NCI-H446 treated with DMSO at 0.1 percent for 48 hours (cell line): ENCODE measurements around the gene PMS1.
"Not testable (repeated sequence)": the region's sequence is repeated elsewhere in the genome, so short reads cannot be mapped to it uniquely, and the experiment has no call there.

Experiments
- DNase-seq: peaks from one replicate; lab custom pipeline; 2025; lab: John Stamatoyannopoulos, UW

The PMS1 gene

DNA sequence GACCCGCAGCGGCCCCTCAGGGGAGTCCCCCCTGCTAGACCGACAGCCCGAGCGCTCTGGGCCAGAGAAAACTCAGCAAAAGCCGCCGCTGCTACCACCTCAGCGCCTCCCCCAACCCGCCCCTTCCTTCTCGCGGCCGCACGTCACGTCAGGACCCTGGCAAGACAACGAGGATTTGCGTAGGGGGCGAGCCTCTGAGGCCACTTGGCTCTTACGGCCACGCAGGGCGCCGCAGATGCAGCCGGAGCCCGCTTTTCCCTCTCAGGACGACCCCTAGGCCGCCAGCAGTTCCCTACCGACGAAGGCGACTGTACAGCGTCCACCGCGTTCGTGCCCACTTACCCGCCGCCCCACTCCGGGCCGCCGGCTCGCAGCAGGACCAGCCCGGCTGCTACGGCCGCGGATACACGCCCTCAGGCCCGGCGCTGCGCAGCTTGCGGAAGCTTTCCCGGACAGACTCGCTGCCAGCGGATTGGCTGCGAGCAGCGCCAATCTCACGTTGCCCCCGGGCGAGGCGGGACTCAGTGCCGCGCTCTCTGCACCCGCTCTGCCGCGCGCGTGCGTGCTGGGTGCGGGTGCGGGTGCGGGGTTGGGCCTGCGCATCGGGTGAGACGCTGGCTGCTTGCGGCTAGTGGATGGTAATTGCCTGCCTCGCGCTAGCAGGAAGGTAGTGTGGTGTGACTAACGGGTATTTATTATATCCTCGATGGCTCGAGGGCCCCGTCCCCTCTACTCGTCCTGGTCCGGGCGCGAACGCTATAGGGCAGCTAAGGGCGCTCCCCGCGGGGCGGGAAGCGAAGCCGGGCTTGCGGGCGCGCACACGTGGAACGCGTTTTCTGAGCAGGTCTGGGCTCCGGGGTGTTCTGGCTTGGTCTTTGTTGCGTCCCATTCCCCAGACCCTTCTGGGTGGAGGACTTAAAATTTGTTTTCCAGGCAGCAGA lies at the start of gene PMS1, which contains the start of gene ORMDL1:
Gene PMS1 (plus strand): TSS at position 524 of the 941 bp plus-strand sequence. CDS start 7,360 bp downstream, outside the sequence.
Gene ORMDL1 (minus strand): TSS at position 413 of the 941 bp plus-strand sequence. CDS start 1,744 bp downstream, outside the sequence.
- DNase-seq: peak; percentile 90

DNA sequence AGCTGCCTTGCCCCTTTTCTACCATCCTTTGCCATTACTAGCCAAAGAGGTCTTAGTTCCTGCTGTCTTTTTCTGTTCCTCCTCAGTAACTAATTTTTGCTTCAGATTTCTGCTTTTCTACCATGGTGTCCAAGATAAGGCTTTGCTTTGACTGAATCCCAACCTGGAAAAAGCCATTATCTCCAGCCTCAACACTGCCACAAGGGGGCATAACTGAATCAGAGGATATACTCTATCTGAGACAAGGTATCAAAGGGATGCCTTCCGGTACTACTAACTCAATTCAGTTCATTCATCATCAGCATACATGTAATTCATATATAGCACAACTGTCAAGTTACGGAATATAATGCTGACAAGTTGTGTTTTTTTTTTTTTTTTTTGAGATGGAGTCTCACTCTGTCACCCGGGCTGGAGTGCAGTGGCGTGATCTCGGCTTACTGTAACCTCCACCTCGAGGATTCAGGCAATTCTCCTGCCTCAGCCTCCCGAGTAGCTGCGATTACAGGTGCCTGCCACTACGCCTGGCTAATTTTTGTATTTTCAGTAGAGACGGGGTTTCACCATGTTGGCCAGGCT lies 33.1 kb upstream of the PMS1 start:
- no peak for DNase-seq

DNA sequence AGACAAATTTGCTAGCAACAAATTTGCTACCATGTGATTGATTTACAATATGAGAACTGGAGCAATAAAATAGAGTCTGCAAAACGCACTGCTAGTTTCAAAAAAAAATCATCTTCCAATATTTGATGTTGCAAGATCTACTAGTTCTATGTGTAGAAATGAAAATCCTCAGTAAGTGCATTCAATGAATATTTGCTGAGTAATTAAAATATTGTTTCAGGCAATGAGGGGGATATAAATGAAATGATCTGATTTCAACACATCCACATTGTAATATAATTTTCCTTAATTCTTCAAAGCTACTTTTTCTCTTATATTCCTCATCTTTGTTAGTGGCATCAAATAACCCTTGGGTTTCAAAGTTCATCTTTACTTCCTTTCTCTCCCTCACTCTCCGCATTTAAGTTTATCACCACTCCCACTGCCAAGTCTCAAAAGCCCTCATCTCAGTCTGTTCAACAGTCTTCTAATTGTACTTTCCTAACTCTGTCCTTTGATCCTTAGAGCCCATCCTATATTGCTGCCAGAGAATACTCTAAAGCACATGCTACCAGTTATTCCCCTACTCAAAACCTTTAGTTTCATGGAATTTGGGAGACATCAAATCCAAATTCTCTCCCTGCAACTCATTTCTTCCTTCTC lies 27.8 kb upstream of the PMS1 start:
- no peak for DNase-seq

DNA sequence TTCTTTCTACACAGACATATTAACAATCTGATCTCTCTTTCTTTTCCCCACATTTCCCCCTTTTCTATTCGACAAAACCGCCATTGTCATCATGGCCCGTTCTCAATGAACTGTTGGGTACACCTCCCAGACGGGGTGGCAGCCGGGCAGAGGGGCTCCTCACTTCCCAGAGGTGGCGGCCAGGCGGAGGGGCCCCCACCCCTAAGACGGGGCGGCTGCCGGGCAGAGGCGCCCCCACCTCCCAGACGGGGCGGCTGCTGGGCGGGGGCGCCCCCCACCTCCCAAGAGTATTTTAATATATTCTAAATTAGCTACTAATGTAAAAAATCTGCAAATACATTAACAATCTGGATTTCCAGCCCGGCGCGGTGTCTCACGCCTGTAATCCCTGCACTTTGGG lies 24.1 kb upstream of the PMS1 start:
- DNase-seq: not testable (repeated sequence)

DNA sequence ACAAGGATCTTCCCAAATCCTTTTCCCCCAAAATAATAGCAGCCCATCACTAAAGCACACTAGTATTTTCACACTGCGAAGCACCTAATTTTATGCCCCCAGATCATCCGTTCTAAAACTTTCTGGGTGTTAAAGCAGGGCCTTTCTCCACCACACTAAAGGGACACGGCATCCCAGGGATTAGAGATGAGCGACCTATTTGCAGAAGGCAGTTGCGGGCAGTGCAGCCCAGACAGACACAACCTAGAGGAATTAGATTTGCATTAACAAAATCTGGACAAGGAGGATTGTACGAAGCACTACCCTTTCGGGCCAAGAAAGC lies 22.1 kb upstream of the PMS1 start:
- DNase-seq: no peak

DNA sequence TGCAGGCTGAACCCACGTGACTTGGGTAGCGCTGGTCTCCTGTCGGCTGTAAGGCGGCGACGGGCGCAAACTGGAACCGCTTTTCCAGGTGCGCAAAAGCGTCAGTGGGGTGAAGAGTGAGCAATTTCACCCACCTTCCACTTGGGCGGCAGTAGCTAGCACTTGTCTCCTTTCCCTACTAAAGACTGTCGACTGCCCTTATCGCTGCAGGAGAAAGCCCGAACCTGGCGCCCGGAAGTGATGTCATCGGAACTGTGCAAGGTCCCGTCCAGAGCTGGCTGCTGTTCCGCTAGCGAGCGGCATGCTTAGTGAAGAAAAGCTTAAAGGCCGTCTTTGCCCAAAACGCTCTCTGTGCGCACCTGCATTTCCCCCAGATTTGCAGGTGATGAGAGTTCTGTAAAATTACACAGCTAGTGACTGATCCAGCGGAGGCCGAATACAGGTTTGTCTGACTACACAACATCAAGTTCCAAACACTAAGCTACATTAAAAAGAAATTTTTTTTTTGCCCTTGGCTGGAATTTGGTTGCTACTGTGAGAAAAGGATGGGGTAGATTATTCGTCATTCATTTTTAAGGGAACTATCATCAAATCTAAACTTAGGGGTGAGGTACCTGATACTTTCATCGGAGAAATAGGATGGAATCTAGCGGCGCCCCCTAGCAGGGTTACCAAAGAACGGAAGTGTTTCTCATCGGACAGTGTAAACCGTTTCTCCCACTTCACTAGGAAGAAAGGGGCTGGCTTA lies 21.5 kb upstream of the PMS1 start, which contains the start of gene OSGEPL1:
Gene OSGEPL1 (minus strand): TSS at position 242 of the 748 bp plus-strand sequence. CDS start 1,152 bp downstream, outside the sequence.
- peak; percentile 86 for DNase-seq

DNA sequence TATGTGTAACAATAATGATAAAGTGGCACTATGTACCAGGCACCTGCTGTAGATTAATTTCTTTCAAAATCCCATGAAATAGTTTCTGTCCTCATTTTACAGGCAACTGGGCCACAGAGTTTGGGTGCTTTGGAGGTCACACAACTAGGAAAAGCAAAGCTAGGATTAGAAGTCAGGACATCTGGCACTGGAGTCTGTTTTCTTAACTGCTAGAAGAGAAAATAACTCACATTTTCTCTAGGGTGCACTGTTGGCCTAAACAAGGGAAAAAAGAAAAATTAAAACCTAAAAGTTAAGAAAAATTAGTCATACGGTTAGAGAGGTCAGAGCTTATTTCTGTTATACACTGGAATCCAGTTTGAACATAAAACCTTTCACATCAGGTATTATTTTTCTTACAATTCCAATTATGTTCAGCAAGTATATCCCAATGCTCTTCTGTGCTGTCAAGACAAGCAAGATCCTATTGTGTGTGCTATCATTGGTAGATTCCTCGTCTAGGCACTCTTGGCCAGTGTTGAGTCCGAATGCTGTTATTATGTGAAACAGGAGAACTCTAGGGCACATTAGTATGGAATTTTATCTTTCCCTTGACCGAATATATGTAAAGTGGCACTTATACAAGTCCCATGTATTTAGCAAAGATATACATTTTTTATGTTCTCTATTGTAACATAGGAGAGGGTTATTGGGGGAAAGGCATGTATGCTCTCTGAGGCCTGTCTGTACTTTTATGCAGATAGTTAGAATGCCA lies 20.2 kb upstream of the PMS1 start:
- DNase-seq: no peak

DNA sequence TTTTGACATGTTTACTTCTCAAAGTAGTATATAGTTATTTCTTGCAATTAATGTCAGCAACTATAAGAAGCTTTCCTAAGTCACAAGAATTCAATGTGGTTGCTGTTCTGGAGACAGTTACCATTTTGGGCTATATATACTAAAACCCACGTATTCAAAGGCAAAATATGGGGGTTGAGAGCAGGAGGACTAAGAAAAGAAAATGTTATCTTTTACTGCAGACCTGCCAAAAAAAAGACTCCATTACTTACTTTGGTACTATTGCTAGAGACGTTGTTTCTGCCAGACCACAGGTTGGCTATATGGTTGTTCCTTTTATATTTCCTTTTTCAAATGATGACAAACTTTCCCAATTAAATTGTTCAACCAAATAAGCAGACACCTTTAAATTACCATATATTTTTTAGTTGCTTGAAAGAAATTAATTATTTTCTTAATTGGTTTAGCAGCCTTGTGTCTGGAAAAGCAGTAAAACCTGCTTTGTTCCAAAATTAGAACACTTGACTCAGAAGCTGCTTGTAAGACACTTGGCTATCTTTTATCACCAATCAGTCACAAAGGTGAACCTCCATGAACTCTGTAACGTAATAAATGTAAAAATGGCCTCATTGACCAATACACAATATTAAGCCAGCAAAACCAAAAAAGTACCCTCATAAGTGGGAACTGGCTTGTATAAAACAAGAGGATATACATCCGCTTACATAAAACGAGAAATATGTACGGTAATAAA lies 13.5 kb upstream of the PMS1 start:
- no peak for DNase-seq

DNA sequence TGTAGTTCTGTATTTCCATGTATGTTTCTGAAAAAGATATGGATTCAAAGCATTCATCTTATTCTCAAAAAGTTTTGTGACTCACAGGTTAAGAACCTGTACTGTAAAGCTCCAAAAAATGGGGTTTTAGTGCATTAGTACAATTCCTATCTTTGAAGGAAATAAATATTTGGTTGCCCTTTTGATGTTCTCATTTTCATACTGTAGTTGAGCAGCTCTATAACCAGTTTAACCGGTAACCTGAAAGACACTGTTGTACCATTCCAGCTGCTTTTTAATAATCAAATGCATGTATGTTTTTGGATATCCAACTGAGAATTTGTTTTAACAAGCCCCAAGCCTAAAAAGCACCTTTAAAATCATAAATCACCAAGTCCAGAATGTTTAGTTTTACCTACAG lies 12.0 kb upstream of the PMS1 start:
- no peak for DNase-seq

DNA sequence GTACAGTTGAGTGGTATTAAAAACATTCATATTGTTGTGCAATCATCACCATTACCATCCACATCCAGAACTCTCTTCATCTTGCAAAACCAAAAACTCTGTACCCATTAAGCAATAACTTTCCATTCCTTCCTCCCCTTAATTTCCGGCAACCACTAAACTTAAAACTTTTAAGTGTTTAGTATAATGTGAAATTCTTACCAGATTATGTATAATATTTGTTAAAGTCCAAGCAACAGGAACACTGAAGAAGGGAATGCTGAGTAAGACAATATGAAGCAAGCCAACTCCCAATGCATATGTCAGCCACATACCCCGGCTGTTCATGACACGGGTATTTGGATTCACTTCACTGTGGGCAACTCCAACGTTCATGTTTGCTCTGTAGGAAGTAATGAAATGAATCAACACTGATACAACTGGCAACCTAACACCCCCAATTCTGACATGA lies 2.0 kb upstream of the PMS1 start:
- DNase-seq: no peak

DNA sequence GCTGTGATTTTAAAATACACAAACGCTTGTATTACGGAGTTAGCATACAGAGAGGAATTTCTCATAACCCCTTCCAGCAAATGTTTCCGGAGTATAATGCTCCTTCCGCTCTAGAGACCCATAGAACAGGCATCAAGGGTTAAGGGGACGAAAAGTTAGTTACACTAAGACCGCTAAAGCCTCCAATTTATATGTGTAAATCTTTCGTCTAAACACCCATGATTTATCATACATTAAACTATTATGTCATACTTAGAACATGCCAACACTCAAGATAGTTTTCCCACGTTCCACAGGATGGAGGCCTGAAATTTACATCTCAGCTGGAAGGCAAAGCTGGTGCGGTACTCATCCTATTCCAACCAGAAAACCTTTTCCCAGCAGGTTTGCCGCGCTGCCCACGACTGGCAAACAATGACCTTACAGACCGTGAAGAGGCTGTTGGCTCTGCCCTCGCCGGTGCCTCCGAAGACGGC lies 761 bp upstream of the PMS1 start:
- peak; percentile 13 for DNase-seq

DNA sequence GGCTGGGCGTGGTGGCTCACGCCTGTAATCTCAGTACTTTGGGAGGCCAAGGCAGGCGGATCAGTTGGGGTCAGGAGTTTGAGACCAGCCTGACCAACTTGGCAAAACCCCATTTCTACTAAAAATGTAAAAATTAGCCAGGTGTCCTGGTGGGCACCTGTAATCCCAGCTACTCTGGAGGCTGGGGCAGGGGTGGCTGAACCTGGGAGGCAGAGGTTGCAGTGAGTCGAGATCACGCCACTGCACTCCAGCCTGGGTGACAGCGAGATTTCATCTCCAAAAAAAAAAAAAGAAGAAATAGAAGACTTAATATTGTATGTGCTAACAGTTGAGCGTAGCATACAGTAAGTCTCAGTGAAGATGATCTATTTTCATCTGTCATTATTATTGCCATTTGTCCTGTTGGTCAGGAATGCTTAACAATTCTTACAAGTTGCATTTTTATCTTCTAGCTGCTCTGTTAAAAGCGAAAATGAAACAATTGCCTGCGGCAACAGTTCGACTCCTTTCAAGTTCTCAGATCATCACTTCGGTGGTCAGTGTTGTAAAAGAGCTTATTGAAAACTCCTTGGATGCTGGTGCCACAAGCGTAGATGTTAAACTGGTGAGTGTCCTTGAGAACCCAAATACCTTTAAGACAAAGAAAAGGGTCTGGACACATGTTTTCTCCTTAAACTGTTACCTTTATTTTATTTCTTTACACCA lies 7.2 kb downstream of the PMS1 start:
- DNase-seq: no peak

DNA sequence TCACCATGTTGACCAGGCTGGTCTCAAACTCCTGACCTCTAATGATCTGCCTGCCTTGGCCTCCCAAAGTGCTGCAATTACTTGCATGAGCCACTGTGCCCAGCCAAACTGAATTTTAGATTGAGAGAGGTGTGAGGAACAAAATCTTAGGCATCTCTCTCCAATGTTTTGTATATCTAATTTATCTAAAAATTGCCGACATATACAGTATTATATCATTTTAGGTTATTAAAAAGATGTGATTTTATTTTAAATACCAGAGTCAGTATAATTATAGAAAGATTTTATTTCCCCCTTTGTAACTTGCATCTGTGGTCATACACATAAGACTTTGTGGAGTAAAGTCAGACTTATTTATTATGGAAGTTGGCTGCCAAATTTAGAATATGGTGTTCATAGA lies 10.1 kb downstream of the PMS1 start:
- no peak for DNase-seq

DNA sequence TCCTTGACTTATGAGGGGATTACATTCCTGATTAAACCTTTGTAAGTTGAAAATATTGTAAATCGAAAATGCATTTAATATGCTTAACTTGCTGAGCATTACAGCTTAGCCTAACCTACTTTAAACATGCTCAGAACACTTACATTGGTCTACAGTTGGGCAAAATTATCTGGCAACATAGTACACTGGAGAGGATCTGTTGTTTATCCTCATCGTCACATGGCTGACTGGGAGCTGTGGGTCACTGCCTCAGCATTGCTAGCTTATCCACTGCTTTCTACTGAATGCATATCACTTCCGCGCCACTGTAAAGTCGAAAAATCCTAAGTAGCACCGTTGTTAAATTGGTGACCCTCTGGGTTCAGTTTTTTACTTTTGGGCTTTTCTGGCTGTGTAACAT lies 13.7 kb downstream of the PMS1 start:
- DNase-seq: no peak

DNA sequence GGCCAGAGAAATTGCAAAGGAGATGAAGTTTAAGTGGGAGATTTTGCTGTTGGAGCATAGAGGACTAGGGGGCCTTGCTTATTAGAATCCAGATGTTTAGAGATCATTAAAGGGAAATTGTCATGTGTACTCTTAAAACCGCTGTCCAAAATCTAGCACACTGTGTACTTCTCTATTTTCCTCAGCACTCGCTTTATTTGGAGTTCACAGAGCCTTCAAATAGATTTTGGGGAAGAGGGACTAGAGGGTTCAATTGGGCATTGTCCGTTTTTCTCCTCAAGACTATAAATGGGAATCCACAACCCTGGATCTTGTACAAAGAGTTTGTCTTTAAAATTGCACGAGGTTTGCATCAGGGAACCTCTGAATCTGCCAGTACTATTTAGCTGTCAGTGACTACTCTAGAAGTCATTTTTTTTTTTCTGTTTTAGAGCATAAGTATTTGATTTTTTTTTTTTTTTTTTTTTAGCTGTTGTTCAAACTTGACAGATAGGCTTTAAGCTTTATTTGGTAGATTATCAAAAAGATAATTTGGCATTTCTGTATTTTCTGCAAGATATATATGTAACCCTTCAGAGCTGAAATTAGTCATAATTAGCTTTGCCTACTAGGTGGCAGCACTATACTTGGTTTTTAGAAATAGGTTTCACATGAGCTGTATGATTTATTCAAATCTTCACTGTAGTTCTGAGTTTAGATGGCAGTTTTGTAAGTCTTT lies 14.2 kb downstream of the PMS1 start:
- DNase-seq: peak; percentile 33

DNA sequence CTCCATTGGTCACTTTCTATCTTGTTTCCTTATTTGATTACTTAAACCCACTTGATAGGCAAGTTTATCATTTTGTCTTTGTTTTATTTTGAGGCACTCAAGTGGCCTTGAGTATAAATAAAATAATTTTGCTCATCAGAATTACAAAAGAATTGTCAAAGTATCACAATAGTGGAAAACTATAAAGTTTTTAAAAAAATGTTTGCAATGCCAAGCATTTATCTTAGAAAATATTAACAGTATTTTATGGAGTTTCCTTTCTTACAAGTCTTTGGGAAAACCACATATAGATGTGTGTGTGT lies 14.7 kb downstream of the PMS1 start:
- DNase-seq: no peak

DNA sequence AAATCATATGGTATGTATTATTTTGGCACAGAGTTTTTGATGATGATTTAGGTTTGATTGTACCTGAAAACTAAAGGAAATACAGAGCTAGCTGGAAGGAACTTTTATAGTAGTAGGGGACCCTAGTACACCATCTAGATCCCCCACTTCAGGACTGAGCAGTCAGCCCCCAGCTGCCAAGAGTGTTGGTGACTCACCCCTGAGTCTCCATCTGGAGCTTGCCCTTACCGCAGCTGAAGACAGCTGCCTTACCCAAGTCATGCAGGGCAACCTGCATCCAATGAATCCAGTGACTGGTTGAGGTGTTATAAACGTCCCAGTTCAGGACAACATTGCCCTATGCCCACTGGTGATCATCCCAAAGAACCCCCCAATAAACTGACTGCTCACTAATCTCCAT lies 15.3 kb downstream of the PMS1 start:
- DNase-seq: peak; percentile 15

DNA sequence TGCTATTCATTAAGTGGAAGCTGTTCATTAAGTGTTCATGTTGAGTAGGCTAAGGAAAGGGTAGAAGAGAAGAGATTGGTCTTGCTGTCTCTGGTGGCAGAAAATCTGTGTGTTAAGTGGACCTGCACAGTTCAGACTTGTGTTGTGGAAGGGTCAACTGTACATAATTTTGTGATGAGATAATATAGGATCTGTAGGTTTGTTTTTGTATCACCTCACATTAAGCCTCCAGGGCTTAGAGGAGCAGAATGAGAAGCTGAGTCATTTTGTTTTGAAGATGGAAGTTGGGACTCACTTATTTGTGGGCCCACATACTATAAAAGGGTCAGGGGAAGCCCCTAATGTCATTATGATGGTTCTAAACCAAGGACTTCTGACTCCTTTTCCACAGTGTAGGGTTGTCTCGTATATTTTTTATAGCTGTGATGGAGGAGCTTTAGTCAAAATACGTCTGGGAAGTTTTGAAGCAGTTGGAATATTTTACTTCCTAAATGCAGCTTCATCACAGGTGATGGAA lies 18.2 kb downstream of the PMS1 start:
- no peak for DNase-seq

DNA sequence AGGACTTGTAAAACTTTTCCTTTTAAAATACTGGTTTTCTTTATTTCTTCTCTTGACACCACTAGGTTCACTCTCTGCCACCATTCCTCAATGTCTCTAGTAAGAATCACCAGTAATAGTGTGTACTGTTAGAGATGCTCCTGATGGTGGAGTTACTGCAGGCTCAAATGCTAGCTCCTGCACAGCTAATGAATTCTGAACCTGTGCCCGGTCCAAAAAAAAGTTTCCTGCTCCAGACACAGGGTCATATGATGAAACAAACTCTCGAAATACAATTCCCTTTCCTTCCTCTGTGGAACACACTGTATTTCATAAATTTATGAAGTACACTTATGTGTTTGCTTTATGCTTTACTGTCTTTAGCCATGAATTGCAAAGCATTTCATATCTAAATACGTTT lies 19.2 kb downstream of the PMS1 start:
- DNase-seq: no peak
